NT2/D1 (cell line): Measurements from ENCODE around the gene ITIH5.
"Not testable (repeated sequence)": the region's sequence is repeated elsewhere in the genome, so short reads cannot be mapped to it uniquely, and the experiment has no call there.

Experiments
- DNase-seq: peaks from one replicate; pipeline ENCODE4 v3.0.0-alpha.2; 2011; ENCODE audit warnings: low read depth, low spot score
- H3K27me3 ChIP-seq: 2 replicates; pipeline ENCODE4 v1.6.0; 2011; ENCODE audit warnings: mild to moderate bottlenecking; ENCODE audit not compliant: insufficient read length, insufficient read depth
- H3K36me3 ChIP-seq: 2 replicates; pipeline ENCODE4 v1.6.1; 2011; ENCODE audit warnings: mild to moderate bottlenecking, low read length, mixed read lengths; ENCODE audit not compliant: insufficient read depth, insufficient read length
- H3K4me1 ChIP-seq: 2 replicates; pipeline ENCODE4 v1.5.1; 2011; ENCODE audit not compliant: insufficient read depth, insufficient read length
- H3K4me3 ChIP-seq: 2 replicates; pipeline ENCODE4 v1.5.1; 2011; ENCODE audit warnings: low read depth; ENCODE audit not compliant: insufficient read length
- H3K9ac ChIP-seq: 2 replicates; pipeline ENCODE4 v1.6.0; 2011; ENCODE audit warnings: low read depth; ENCODE audit not compliant: insufficient read length
- H3K9me3 ChIP-seq: 2 replicates; pipeline ENCODE4 v1.5.1; 2011; ENCODE audit warnings: mild to moderate bottlenecking, low read length; ENCODE audit not compliant: insufficient read depth
- SUZ12 ChIP-seq: IDR thresholded peaks from 2 replicates; pipeline ENCODE4 v1.6.1; 2011; ENCODE audit not compliant: insufficient read length, insufficient read depth; ENCODE audit errors: extremely low read depth
- YY1 ChIP-seq: IDR thresholded peaks from 2 replicates; pipeline ENCODE4 v1.6.1; 2011; ENCODE audit not compliant: insufficient read length, insufficient read depth
- ZNF274 ChIP-seq: IDR thresholded peaks from 2 replicates; pipeline ENCODE4 v1.6.1; 2011; ENCODE audit warnings: mild to moderate bottlenecking, low read depth, low read length

The ITIH5 gene

GRCh38 chr10:7700577-7701125 lies 33.9 kb upstream of the ITIH5 start:
- Histone ChIP-seq H3K4me3 (no peak overlapping the region), H3K36me3 (no peaks in the 10 kb centered on the region), H3K27me3 (no peaks in the 10 kb centered on the region), H3K4me1 (no peaks in the 10 kb centered on the region), H3K9me3 (no peaks in the 10 kb centered on the region), H3K9ac (no peak overlapping the region)
- TF ChIP-seq ZNF274 (no peak), YY1 (no peak), SUZ12 (no peak)
- no peak for DNase-seq

- DNase-seq = no peak
- Histone ChIP-seq H3K4me3 (no peak overlapping the region), H3K27me3 (no peaks in the 10 kb centered on the region), H3K36me3 (no peaks in the 10 kb centered on the region), H3K9ac (no peak overlapping the region), H3K4me1 (no peaks in the 10 kb centered on the region), H3K9me3 (peaks cover 4% of the 10 kb centered on the region; the same call in 1 of the 2 replicates)
- TF ChIP-seq SUZ12 = no peak
- TF ChIP-seq YY1 = no peak
- TF ChIP-seq ZNF274 = no peak
Observed at GRCh38 chr10:7697426-7697825, 30.7 kb upstream of the ITIH5 start.

GRCh38 chr10:7696545-7696944 lies 29.8 kb upstream of the ITIH5 start:
- Histone ChIP-seq H3K4me3 (no peak overlapping the region), H3K27me3 (no peaks in the 10 kb centered on the region), H3K9me3 (peaks cover 13% of the 10 kb centered on the region; the same call in 1 of the 2 replicates), H3K36me3 (no peaks in the 10 kb centered on the region), H3K4me1 (no peaks in the 10 kb centered on the region), H3K9ac (no peak overlapping the region)
- no peak for DNase-seq
- no peak for TF ChIP-seq YY1
- no peak for TF ChIP-seq ZNF274

GRCh38 chr10:7693194-7693593 lies 26.4 kb upstream of the ITIH5 start:
- not testable (repeated sequence) for H3K9ac ChIP-seq, H3K4me1 ChIP-seq, H3K4me3 ChIP-seq

GRCh38 chr10:7692368-7692767 lies 25.6 kb upstream of the ITIH5 start:
- H3K9me3 ChIP-seq = peaks cover 19% of the 10 kb centered on the region; the same call in 1 of the 2 replicates
- DNase-seq, H3K4me3 ChIP-seq, H3K27me3 ChIP-seq, H3K36me3 ChIP-seq, H3K9ac ChIP-seq, H3K4me1 ChIP-seq: not testable (repeated sequence)

More at GRCh38 chr10:7693194-7693593, 26.4 kb upstream of the ITIH5 start:
- H3K27me3 ChIP-seq, H3K36me3 ChIP-seq, DNase-seq: not testable (repeated sequence)
- peaks cover 19% of the 10 kb centered on the region; the same call in 1 of the 2 replicates for H3K9me3 ChIP-seq

- not testable (repeated sequence) for H3K36me3 ChIP-seq, H3K4me1 ChIP-seq, DNase-seq, H3K27me3 ChIP-seq, H3K9ac ChIP-seq, H3K4me3 ChIP-seq
- peaks cover 19% of the 10 kb centered on the region; the same call in 1 of the 2 replicates for H3K9me3 ChIP-seq
Observed at GRCh38 chr10:7690885-7691597, 24.3 kb upstream of the ITIH5 start.

- TF ChIP-seq SUZ12 (no peak), YY1 (no peak), ZNF274 (no peak)
- H3K36me3 ChIP-seq = no peaks in the 10 kb centered on the region
- H3K9ac ChIP-seq = no peak overlapping the region
- H3K9me3 ChIP-seq = peaks cover 19% of the 10 kb centered on the region; the same call in 1 of the 2 replicates
- no peaks in the 10 kb centered on the region for H3K4me1 ChIP-seq
- no peak for DNase-seq
- H3K27me3 ChIP-seq = no peaks in the 10 kb centered on the region
- H3K4me3 ChIP-seq = no peak overlapping the region
Observed at GRCh38 chr10:7689591-7689990, 22.8 kb upstream of the ITIH5 start.
